ENCODE results near the gene SF3A1. TPM values are rescaled to one million over a fixed set of nuclear protein-coding genes. Genes with fewer than 3 reads are reported as not detected.

SF3A1 gene
- total RNA-seq, 1 donor from 2014 or later = 78.3 TPM

- Histone ChIP-seq H3K4me3 (no peak overlapping the region), H3K36me3 (peaks cover 0 to 5% of the 10 kb centered on the region in 2 donors), H3K27me3 (no peaks in the 10 kb centered on the region), H3K4me1 (no peaks in the 10 kb centered on the region), H3K9me3 (no peaks in the 10 kb centered on the region), H3K27ac (no peak overlapping the region)
- DNase-seq (ENCODE audit: extremely low spot score in 2 of 2) = no peak
- intact Hi-C loops (cut with DNase I) = loop anchor here (10.0 kb wide), 1 partner anchor 271 kb away; no protein-coding TSS in a partner anchor
- no peak for TF ChIP-seq POLR2A (IDR thresholded peaks at IDR 0.05)
- TF ChIP-seq CTCF (IDR thresholded peaks at IDR 0.05) = no peak
- TF ChIP-seq POLR2AphosphoS5 (IDR thresholded peaks at IDR 0.05; ENCODE audit: insufficient read depth in 1 of 2, low read depth in 1 of 2) = no peak
These were observed 18.7 kb upstream of the SF3A1 start for GRCh38 chr22:30375312-30375849.

- Histone ChIP-seq H3K4me1 (no peaks in the 10 kb centered on the region), H3K9me3 (no peaks in the 10 kb centered on the region), H3K36me3 (peaks cover 0 to 5% of the 10 kb centered on the region in 2 donors), H3K27ac (no peak overlapping the region), H3K4me3 (no peak overlapping the region), H3K27me3 (no peaks in the 10 kb centered on the region)
- intact Hi-C loops (cut with DNase I) = loop anchor here (10.0 kb wide), 1 partner anchor 269 kb away; no protein-coding TSS in a partner anchor
- TF ChIP-seq POLR2A (IDR thresholded peaks at IDR 0.05) (no peak), CTCF (IDR thresholded peaks at IDR 0.05) (no peak), POLR2AphosphoS5 (IDR thresholded peaks at IDR 0.05; ENCODE audit: insufficient read depth in 1 of 2, low read depth in 1 of 2) (no peak)
- DNase-seq (ENCODE audit: extremely low spot score in 2 of 2) = no peak
These were observed 16.9 kb upstream of the SF3A1 start for GRCh38 chr22:30373331-30374325.

GRCh38 chr22:30372915-30373314, 16.2 kb upstream of the SF3A1 start:
- no peaks in the 10 kb centered on the region for H3K9me3 ChIP-seq
- peaks cover 0 to 5% of the 10 kb centered on the region in 2 donors for H3K36me3 ChIP-seq
- no peak overlapping the region for H3K4me3 ChIP-seq
- DNase-seq (ENCODE audit: extremely low spot score in 2 of 2) = no peak
- no peak for TF ChIP-seq CTCF (IDR thresholded peaks at IDR 0.05)
- no peak for TF ChIP-seq POLR2AphosphoS5 (IDR thresholded peaks at IDR 0.05; ENCODE audit: insufficient read depth in 1 of 2, low read depth in 1 of 2)
- TF ChIP-seq POLR2A (IDR thresholded peaks at IDR 0.05) = no peak
- H3K27me3 ChIP-seq = no peaks in the 10 kb centered on the region
- H3K27ac ChIP-seq = no peak overlapping the region
- H3K4me1 ChIP-seq = no peaks in the 10 kb centered on the region
- intact Hi-C loops (cut with DNase I) = loop anchor here (10.0 kb wide), 1 partner anchor 268 kb away; no protein-coding TSS in a partner anchor

GRCh38 chr22:30371981-30372380, 15.3 kb upstream of the SF3A1 start:
- H3K9me3 ChIP-seq = no peaks in the 10 kb centered on the region
- H3K4me3 ChIP-seq = no peak overlapping the region
- no peaks in the 10 kb centered on the region for H3K27me3 ChIP-seq
- H3K36me3 ChIP-seq = no peaks in the 10 kb centered on the region
- TF ChIP-seq CTCF (IDR thresholded peaks at IDR 0.05) (no peak), POLR2A (IDR thresholded peaks at IDR 0.05) (no peak), POLR2AphosphoS5 (IDR thresholded peaks at IDR 0.05; ENCODE audit: insufficient read depth in 1 of 2, low read depth in 1 of 2) (no peak)
- intact Hi-C loops (cut with DNase I) = loop anchor here (10.0 kb wide), 1 partner anchor 267 kb away; no protein-coding TSS in a partner anchor
- no peak for DNase-seq (ENCODE audit: extremely low spot score in 2 of 2)
- H3K27ac ChIP-seq = no peak overlapping the region
- no peaks in the 10 kb centered on the region for H3K4me1 ChIP-seq

Measured in vagina (tissue), 2 donors.